CD14-positive monocyte (primary cell): Measurements from ENCODE around the gene NHLH2. TPM values are rescaled to one million over a fixed set of nuclear protein-coding genes. Genes with fewer than 3 reads are reported as not detected.

Experiments used
- DNase-seq, 3 donors: peaks; one replicate each; pipeline ENCODE4 v3.0.0-alpha.2; 2011 to 2022
- H2AFZ ChIP-seq: 2 replicates; pipeline ENCODE4 v1.6.0; 2012; ENCODE audit warnings: mild to moderate bottlenecking, low read depth, low read length, inconsistent platforms; ENCODE audit not compliant: insufficient read depth, poor library complexity, severe bottlenecking
- H3K27ac ChIP-seq, 2 donors: 1 replicate in 1 of 2; 2 replicates in 1 of 2; pipeline ENCODE4 v1.5.1; 2012 to 2013; ENCODE audit warnings: low read length in 2 of 2, control low read depth in 1 of 2, inconsistent platforms in 1 of 2, low read depth in 1 of 2, mild to moderate bottlenecking in 1 of 2
- H3K27me3 ChIP-seq, 2 donors: one replicate each; pipeline versions ENCODE4 v1.6.0 to v1.6.1; 2011 to 2013; ENCODE audit warnings: low read length in 2 of 2; ENCODE audit not compliant: control insufficient read depth in 2 of 2, insufficient read depth in 2 of 2
- H3K36me3 ChIP-seq, 2 donors: replicated peaks in 1 of 2; 1 replicate in 1 of 2; 2 replicates in 1 of 2; pipeline versions ENCODE4 v1.5.1 to v1.6.1; 2012 to 2013; ENCODE audit warnings: low read length in 2 of 2, control low read depth in 1 of 2, inconsistent platforms in 1 of 2, mild to moderate bottlenecking in 1 of 2; ENCODE audit not compliant: insufficient read depth in 2 of 2, control insufficient read depth in 1 of 2
- H3K4me1 ChIP-seq, 2 donors: 1 replicate in 1 of 2; 2 replicates in 1 of 2; pipeline versions ENCODE4 v1.5.1 to v1.6.1; 2012 to 2013; ENCODE audit warnings: low read length in 2 of 2, control low read depth in 1 of 2, inconsistent platforms in 1 of 2, mild to moderate bottlenecking in 1 of 2, moderate library complexity in 1 of 2; ENCODE audit not compliant: insufficient read depth in 2 of 2, control insufficient read depth in 1 of 2
- H3K4me2 ChIP-seq: replicated peaks from 2 replicates; pipeline ENCODE3; 2012; ENCODE audit warnings: low read length, moderate library complexity, mild to moderate bottlenecking; ENCODE audit not compliant: poor library complexity, severe bottlenecking; ENCODE audit errors: extremely low read depth
- H3K4me3 ChIP-seq, 3 experiments: fragments of 200-600 bp in 1 of 3; sonication (generic) in 1 of 3; replicated peaks in 1 of 3; 1 replicate in 2 of 3; 2 replicates in 1 of 3; pipeline ENCODE4 v1.5.1; 2011 to 2013; ENCODE audit warnings: low read length in 3 of 3, mild to moderate bottlenecking in 3 of 3, control low read depth in 2 of 3, low read depth in 2 of 3, inconsistent platforms in 1 of 3, moderate library complexity in 1 of 3
- H3K79me2 ChIP-seq: 2 replicates; pipeline ENCODE4 v1.6.0; 2012; ENCODE audit warnings: mild to moderate bottlenecking, control low read depth, inconsistent platforms, low read length, moderate library complexity; ENCODE audit not compliant: insufficient read depth
- H3K9ac ChIP-seq: 2 replicates; pipeline ENCODE4 v1.6.0; 2017; ENCODE audit warnings: low read length, mild to moderate bottlenecking; ENCODE audit not compliant: insufficient read depth, poor library complexity, severe bottlenecking
- H3K9me3 ChIP-seq, 2 donors: replicated peaks in 1 of 2; 1 replicate in 1 of 2; 2 replicates in 1 of 2; pipeline versions ENCODE4 v1.5.1 to v1.6.1; 2012 to 2013; ENCODE audit warnings: low read length in 2 of 2, control low read depth in 1 of 2; ENCODE audit not compliant: control insufficient read depth in 1 of 2, insufficient read depth in 1 of 2
- H4K20me1 ChIP-seq: 2 replicates; pipeline ENCODE4 v1.6.0; 2012; ENCODE audit warnings: mild to moderate bottlenecking, low read length, control low read depth, moderate library complexity; ENCODE audit not compliant: insufficient read depth
- H3K27ac Mint-ChIP-seq, 7 donors: one replicate each; pipeline ENCODE4 v1.8.0; 2020; ENCODE audit warnings: mild to moderate bottlenecking in 7 of 7, mixed read lengths in 7 of 7, moderate library complexity in 6 of 7, inconsistent platforms in 2 of 7
- H3K27me3 Mint-ChIP-seq, 3 donors: one replicate each; pipeline ENCODE4 v1.8.0; 2021 to 2022; ENCODE audit warnings: low read depth in 3 of 3, mild to moderate bottlenecking in 3 of 3, mixed read lengths in 3 of 3, moderate library complexity in 3 of 3, inconsistent platforms in 1 of 3
- H3K36me3 Mint-ChIP-seq, 2 donors: one replicate each; pipeline ENCODE4 v1.8.0; 2020; ENCODE audit warnings: mixed read lengths in 2 of 2, inconsistent platforms in 1 of 2, mild to moderate bottlenecking in 1 of 2
- H3K4me1 Mint-ChIP-seq: one replicate; pipeline ENCODE4 v1.8.0; 2020; ENCODE audit warnings: mild to moderate bottlenecking, mixed read lengths
- H3K4me3 Mint-ChIP-seq, 2 donors: one replicate each; pipeline ENCODE4 v1.8.0; 2020; ENCODE audit warnings: mild to moderate bottlenecking in 2 of 2, mixed read lengths in 2 of 2, moderate library complexity in 1 of 2
- H3K9me3 Mint-ChIP-seq, 7 donors: one replicate each; pipeline ENCODE4 v1.8.0; 2020 to 2022; ENCODE audit warnings: mixed read lengths in 7 of 7, mild to moderate bottlenecking in 6 of 7, moderate library complexity in 6 of 7, inconsistent platforms in 2 of 7
- WGBS: methylation state at CpG from one replicate; pipeline ENCODE4 v1.1.5; 2013; ENCODE audit warnings: missing lambda C conversion rate; ENCODE audit not compliant: insufficient coverage; 5-methylcytosine and 5-hydroxymethylcytosine counted together
- intact Hi-C, 2 donors: fragments of 100-400 bp; cut with micrococcal nuclease; formaldehyde crosslinking; loops; one replicate each; pipeline versions ENCODE4 v1.15.0 to v1.15.1; 2023
- polyA plus RNA-seq, 3 donors: library from polyadenylated mRNA; depleted of rRNA in 1 of 3; unstranded in 2 of 3; stranded (reverse) in 1 of 3; fragments of 300-500 nt in 2 of 3; fragments of >200 nt in 1 of 3; fragmentation: Illumina TruSeq in 2 of 3; gene quantifications; 1 replicate in 2 of 3; 2 replicates in 1 of 3; pipeline ENCODE4 v1.2.3, GENCODE V29; 2012 to 2021
- TF ChIP-seq, protein P1 (sequence below): fragments of 200-600 bp; IDR thresholded peaks from one replicate; pipeline ENCODE4 v1.8.0; 2022; ENCODE audit warnings: antibody characterized with exemption, mild to moderate bottlenecking

NHLH2 gene
- polyA plus RNA-seq, 3 donors, result 0.03 TPM; not detected in 2

DNA sequence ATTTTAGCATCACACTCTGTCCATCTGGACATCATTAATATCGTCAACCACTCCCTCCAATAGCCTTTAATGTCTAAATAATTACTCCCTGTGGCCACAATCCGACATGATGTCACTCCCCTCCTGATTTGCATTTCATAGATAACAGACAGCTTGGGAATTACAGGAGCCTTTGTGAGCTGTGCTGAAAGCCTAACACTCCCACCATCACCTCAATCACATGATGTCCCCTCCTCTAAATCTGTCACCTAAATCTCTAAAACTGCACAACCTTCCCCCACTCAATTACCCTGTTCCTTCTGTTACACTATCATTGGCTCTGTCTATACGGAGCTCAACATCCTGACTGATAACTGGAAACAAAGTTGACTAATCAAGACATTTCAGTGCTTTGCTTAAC, 14.3 kb downstream of the NHLH2 start:
- H3K9me3 ChIP-seq, result no peaks in the 10 kb centered on the region
- TF ChIP-seq, protein P1, sequence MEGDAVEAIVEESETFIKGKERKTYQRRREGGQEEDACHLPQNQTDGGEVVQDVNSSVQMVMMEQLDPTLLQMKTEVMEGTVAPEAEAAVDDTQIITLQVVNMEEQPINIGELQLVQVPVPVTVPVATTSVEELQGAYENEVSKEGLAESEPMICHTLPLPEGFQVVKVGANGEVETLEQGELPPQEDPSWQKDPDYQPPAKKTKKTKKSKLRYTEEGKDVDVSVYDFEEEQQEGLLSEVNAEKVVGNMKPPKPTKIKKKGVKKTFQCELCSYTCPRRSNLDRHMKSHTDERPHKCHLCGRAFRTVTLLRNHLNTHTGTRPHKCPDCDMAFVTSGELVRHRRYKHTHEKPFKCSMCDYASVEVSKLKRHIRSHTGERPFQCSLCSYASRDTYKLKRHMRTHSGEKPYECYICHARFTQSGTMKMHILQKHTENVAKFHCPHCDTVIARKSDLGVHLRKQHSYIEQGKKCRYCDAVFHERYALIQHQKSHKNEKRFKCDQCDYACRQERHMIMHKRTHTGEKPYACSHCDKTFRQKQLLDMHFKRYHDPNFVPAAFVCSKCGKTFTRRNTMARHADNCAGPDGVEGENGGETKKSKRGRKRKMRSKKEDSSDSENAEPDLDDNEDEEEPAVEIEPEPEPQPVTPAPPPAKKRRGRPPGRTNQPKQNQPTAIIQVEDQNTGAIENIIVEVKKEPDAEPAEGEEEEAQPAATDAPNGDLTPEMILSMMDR, result no peak
- no peaks in the 10 kb centered on the region for H3K27me3 ChIP-seq
- 69% methylated on average over 3 of the region's 3 CpGs for WGBS
- no peak overlapping the region for H3K4me3 ChIP-seq
- Mint-ChIP-seq H3K9me3 (peaks cover 0 to 3% (median 0%) of the 10 kb centered on the region in 7 donors), H3K4me3 (no peak overlapping the region), H3K27me3 (peaks cover 0 to 7% (median 5%) of the 10 kb centered on the region in 3 donors), H3K27ac (peak overlapping the region in 1 of 7 donors; percentile 54), H3K36me3 (peaks cover 0 to 3% of the 10 kb centered on the region in 2 donors), H3K4me1 (peaks cover 46% of the 10 kb centered on the region)
- peaks cover 38 to 49% of the 10 kb centered on the region in 2 donors for H3K4me1 ChIP-seq
- no peaks in the 10 kb centered on the region for H3K36me3 ChIP-seq
- no peaks in the 10 kb centered on the region for H3K79me2 ChIP-seq
- no peak overlapping the region for H3K27ac ChIP-seq
- H3K9ac ChIP-seq, result no peak overlapping the region
- DNase-seq, result no peak
- H3K4me2 ChIP-seq, result no peak overlapping the region
- intact Hi-C loops, result loop anchor here in 1 of 2 donors (5.0 kb wide), 1 partner anchor 151 kb away; the partner anchor contains the start of gene SLC22A15
- H4K20me1 ChIP-seq, result no peaks in the 10 kb centered on the region
- H2AFZ ChIP-seq, result no peak overlapping the region

DNA sequence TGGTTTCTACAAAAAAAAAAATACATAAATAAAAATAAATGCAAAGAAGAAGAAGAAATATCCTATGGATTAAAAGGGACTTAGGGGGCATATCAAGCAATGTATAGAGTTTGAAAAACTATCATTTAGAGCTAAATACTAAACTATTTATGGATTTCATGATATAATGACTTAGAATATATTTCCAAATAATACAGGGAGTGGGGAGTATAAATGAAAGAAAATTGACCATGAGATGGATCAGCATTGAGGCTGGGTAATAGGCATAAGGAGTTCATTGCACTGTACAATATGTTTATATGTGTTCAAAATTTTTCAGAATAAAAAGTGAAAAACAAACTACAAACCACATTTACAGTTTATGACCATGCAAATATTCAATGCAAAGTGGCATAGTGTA, 18.8 kb downstream of the NHLH2 start:
- H3K4me1 Mint-ChIP-seq, result peaks cover 17% of the 10 kb centered on the region
- Histone ChIP-seq H2AFZ (no peak overlapping the region), H3K4me2 (no peak overlapping the region), H4K20me1 (no peaks in the 10 kb centered on the region), H3K36me3 (no peaks in the 10 kb centered on the region), H3K4me1 (peaks cover 14 to 19% of the 10 kb centered on the region in 2 donors), H3K9ac (no peak overlapping the region), H3K27me3 (no peaks in the 10 kb centered on the region), H3K9me3 (no peaks in the 10 kb centered on the region), H3K79me2 (no peaks in the 10 kb centered on the region), H3K4me3 (no peak overlapping the region), H3K27ac (no peak overlapping the region)
- H3K4me3 Mint-ChIP-seq, result no peak overlapping the region
- no peaks in the 10 kb centered on the region for H3K36me3 Mint-ChIP-seq
- no peak for DNase-seq
- intact Hi-C loops, result no loop called here
- no peaks in the 10 kb centered on the region for H3K27me3 Mint-ChIP-seq
- TF ChIP-seq, protein P1, result no peak
- H3K27ac Mint-ChIP-seq, result no peak overlapping the region
- H3K9me3 Mint-ChIP-seq, result no peaks in the 10 kb centered on the region
